Measurements from ENCODE around the gene RIMS1. TPM values are rescaled to one million over a fixed set of nuclear protein-coding genes. Genes with fewer than 3 reads are reported as not detected.
"Not testable (repeated sequence)": the region's sequence is repeated elsewhere in the genome, so short reads cannot be mapped to it uniquely, and the experiment has no call there.

The RIMS1 gene
- total and polyA plus RNA-seq, 12 donors = 0.06 to 9.2 (median 1.5) TPM; not detected in 2

GRCh38 chr6:71997341-71997740 is 111.0 kb downstream of the RIMS1 start:
- no peak for TF ChIP-seq POLR2A (IDR thresholded peaks at IDR 0.05)
- no peak overlapping the region for H3K27ac ChIP-seq
- WGBS, 4 donors = 79 to 89% (median 81%) methylated on average over 1 of the region's 1 CpG
- no peaks in the 10 kb centered on the region for H3K9me3 ChIP-seq (replicated peaks in 1 of 3)
- no peak overlapping the region for H3K4me3 ChIP-seq
- no peaks in the 10 kb centered on the region for H3K36me3 ChIP-seq (replicated peaks in 1 of 2)
- no peaks in the 10 kb centered on the region for H3K4me1 ChIP-seq (replicated peaks in 1 of 2)
- DNase-seq = no peak
- intact Hi-C loops (cut with DNase I) = no loop called here
- H3K27me3 ChIP-seq = no peaks in the 10 kb centered on the region

GRCh38 chr6:72002415-72002814 is 116.1 kb downstream of the RIMS1 start:
- H3K4me3 ChIP-seq = no peak overlapping the region
- WGBS, 4 donors = 67 to 75% (median 73%) methylated on average over 4 of the region's 4 CpGs
- TF ChIP-seq POLR2A (IDR thresholded peaks at IDR 0.05) (no peak), CTCF (IDR thresholded peaks at IDR 0.05) (no peak)
- intact Hi-C loops (cut with DNase I) = no loop called here
- no peaks in the 10 kb centered on the region for H3K9me3 ChIP-seq (replicated peaks in 1 of 3)
- DNase-seq = no peak
- H3K4me1 ChIP-seq (replicated peaks in 1 of 2) = no peaks in the 10 kb centered on the region
- no peaks in the 10 kb centered on the region for H3K27me3 ChIP-seq
- no peak overlapping the region for H3K27ac ChIP-seq
- no peaks in the 10 kb centered on the region for H3K36me3 ChIP-seq (replicated peaks in 1 of 2)

GRCh38 chr6:72006591-72006990 is 120.2 kb downstream of the RIMS1 start:
- H3K27me3 ChIP-seq; DNase-seq; H3K9me3 ChIP-seq (replicated peaks in 1 of 3); intact Hi-C loops (cut with DNase I); H3K4me3 ChIP-seq; H3K36me3 ChIP-seq (replicated peaks in 1 of 2); H3K27ac ChIP-seq; H3K4me1 ChIP-seq (replicated peaks in 1 of 2): not testable (repeated sequence)
- WGBS, 4 donors = 83 to 97% (median 89%) methylated on average over 9 of the region's 9 CpGs

- no peak for DNase-seq
- Histone ChIP-seq H3K4me1 (replicated peaks in 1 of 2) (no peaks in the 10 kb centered on the region), H3K27ac (no peak overlapping the region), H3K9me3 (replicated peaks in 1 of 3) (no peaks in the 10 kb centered on the region), H3K36me3 (replicated peaks in 1 of 2) (no peaks in the 10 kb centered on the region), H3K4me3 (no peak overlapping the region), H3K27me3 (no peaks in the 10 kb centered on the region)
- TF ChIP-seq CTCF (IDR thresholded peaks at IDR 0.05) (no peak), POLR2A (IDR thresholded peaks at IDR 0.05) (no peak)
- intact Hi-C loops (cut with DNase I) = no loop called here
- WGBS, 4 donors = 10 to 37% (median 30%) methylated on average over 1 of the region's 1 CpG
Measured at GRCh38 chr6:72022830-72023229, 136.5 kb downstream of the RIMS1 start.

GRCh38 chr6:72031471-72031870 is 145.1 kb downstream of the RIMS1 start:
- intact Hi-C loops (cut with DNase I) = no loop called here
- WGBS, 4 donors = 50 to 69% (median 58%) methylated on average over 2 of the region's 2 CpGs
- no peak for DNase-seq
- H3K4me3 ChIP-seq = no peak overlapping the region
- no peak for TF ChIP-seq CTCF (IDR thresholded peaks at IDR 0.05)
- H3K27me3 ChIP-seq = no peaks in the 10 kb centered on the region
- no peaks in the 10 kb centered on the region for H3K4me1 ChIP-seq (replicated peaks in 1 of 2)
- no peaks in the 10 kb centered on the region for H3K36me3 ChIP-seq (replicated peaks in 1 of 2)
- no peaks in the 10 kb centered on the region for H3K9me3 ChIP-seq (replicated peaks in 1 of 3)
- H3K27ac ChIP-seq = no peak overlapping the region

All from adrenal gland (tissue), 12 donors.